ENCODE measurements around the gene CTSE. TPM values are rescaled to one million over a fixed set of nuclear protein-coding genes. Genes with fewer than 3 reads are reported as not detected.

The CTSE gene
- total RNA-seq, 1 donor from 2014 or later, result not detected

GRCh38 chr1:205973377-205974232, 50.1 kb downstream of the CTSE start:
- peaks cover 9% of the 10 kb centered on the region for H3K4me1 Mint-ChIP-seq
- no peak for DNase-seq (ENCODE audit: low spot score in 2 of 2, unreplicated experiment in 2 of 2)
- no peaks in the 10 kb centered on the region for H3K9me3 Mint-ChIP-seq
- H3K4me3 Mint-ChIP-seq, result no peak overlapping the region
- H3K27me3 Mint-ChIP-seq (ENCODE audit: low read depth), result no peaks in the 10 kb centered on the region
- H3K36me3 Mint-ChIP-seq, result no peaks in the 10 kb centered on the region
- TF ChIP-seq, protein P1, sequence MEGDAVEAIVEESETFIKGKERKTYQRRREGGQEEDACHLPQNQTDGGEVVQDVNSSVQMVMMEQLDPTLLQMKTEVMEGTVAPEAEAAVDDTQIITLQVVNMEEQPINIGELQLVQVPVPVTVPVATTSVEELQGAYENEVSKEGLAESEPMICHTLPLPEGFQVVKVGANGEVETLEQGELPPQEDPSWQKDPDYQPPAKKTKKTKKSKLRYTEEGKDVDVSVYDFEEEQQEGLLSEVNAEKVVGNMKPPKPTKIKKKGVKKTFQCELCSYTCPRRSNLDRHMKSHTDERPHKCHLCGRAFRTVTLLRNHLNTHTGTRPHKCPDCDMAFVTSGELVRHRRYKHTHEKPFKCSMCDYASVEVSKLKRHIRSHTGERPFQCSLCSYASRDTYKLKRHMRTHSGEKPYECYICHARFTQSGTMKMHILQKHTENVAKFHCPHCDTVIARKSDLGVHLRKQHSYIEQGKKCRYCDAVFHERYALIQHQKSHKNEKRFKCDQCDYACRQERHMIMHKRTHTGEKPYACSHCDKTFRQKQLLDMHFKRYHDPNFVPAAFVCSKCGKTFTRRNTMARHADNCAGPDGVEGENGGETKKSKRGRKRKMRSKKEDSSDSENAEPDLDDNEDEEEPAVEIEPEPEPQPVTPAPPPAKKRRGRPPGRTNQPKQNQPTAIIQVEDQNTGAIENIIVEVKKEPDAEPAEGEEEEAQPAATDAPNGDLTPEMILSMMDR (IDR thresholded peaks at IDR 0.05; ENCODE audit: unreplicated experiment), result no peak
- H3K27ac Mint-ChIP-seq, result no peak overlapping the region

DNA sequence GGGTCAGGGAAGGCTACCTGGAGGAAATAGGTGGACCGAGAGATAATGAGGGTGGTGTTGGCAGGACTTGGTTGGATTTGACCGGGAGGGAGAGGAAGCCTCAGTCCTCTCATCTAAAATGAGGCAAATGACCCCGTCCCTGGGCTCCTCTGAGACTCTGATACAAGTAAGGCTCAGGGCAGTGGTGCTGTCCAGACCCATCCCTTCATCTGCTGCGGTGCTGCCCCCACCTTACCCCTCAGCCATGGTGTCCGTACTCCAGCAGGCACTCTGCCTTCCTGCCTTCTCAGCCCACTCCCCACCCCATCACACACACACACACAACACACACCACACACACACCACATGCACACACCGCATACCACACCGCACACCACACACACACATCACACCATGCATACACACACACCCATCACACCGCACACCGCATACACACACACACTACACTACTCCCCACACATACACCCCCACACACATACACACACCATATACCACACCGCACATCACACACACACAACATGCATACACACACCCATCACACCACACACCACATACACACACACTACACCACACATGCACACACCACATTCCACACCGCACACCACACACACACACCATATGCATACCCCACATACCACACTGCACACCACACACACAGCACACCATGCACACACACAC, 51.1 kb downstream of the CTSE start:
- no peak for DNase-seq (ENCODE audit: low spot score in 2 of 2, unreplicated experiment in 2 of 2)
- Mint-ChIP-seq H3K9me3 (no peaks in the 10 kb centered on the region), H3K4me3 (no peak overlapping the region), H3K27me3 (ENCODE audit: low read depth) (no peaks in the 10 kb centered on the region), H3K4me1 (peaks cover 9% of the 10 kb centered on the region), H3K36me3 (no peaks in the 10 kb centered on the region), H3K27ac (no peak overlapping the region)
- TF ChIP-seq, protein P1 (IDR thresholded peaks at IDR 0.05; ENCODE audit: unreplicated experiment), result no peak

GRCh38 chr1:205972081-205972480, 51.6 kb downstream of the CTSE start:
- no peak for DNase-seq (ENCODE audit: low spot score in 2 of 2, unreplicated experiment in 2 of 2)
- Mint-ChIP-seq H3K36me3 (no peaks in the 10 kb centered on the region), H3K4me3 (no peak overlapping the region), H3K27me3 (ENCODE audit: low read depth) (no peaks in the 10 kb centered on the region), H3K9me3 (no peaks in the 10 kb centered on the region), H3K4me1 (peaks cover 7% of the 10 kb centered on the region), H3K27ac (no peak overlapping the region)
- TF ChIP-seq, protein P1 (IDR thresholded peaks at IDR 0.05; ENCODE audit: unreplicated experiment), result no peak

DNA sequence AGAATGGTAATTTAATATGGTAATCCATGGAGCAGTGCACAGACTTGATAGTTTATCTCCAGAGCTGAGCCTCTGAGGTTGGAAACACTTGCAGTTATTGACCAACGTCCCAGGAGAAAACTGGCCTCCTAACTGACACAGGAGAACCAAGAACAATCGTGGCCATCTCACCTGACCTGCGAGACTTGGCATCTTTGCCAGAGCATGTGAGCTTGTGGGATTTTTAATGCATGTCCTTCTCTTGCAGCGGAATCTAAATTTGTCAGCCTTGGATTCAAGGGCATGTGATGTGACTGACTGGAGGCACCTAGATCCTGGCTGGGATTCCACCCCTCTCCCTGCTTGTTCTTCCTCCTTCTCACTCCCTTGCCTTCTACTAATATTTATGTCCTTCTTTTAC, 52.6 kb downstream of the CTSE start:
- TF ChIP-seq, protein P1 (IDR thresholded peaks at IDR 0.05; ENCODE audit: unreplicated experiment), result no peak
- Mint-ChIP-seq H3K4me3 (no peak overlapping the region), H3K36me3 (no peaks in the 10 kb centered on the region), H3K27me3 (ENCODE audit: low read depth) (no peaks in the 10 kb centered on the region), H3K4me1 (peaks cover 2% of the 10 kb centered on the region), H3K9me3 (no peaks in the 10 kb centered on the region), H3K27ac (no peak overlapping the region)
- no peak for DNase-seq (ENCODE audit: low spot score in 2 of 2, unreplicated experiment in 2 of 2)

- H3K27me3 Mint-ChIP-seq (ENCODE audit: low read depth), result no peaks in the 10 kb centered on the region
- H3K4me3 Mint-ChIP-seq, result no peak overlapping the region
- no peak overlapping the region for H3K27ac Mint-ChIP-seq
- no peaks in the 10 kb centered on the region for H3K9me3 Mint-ChIP-seq
- H3K36me3 Mint-ChIP-seq, result no peaks in the 10 kb centered on the region
- no peak for DNase-seq (ENCODE audit: low spot score in 2 of 2, unreplicated experiment in 2 of 2)
- peaks cover 2% of the 10 kb centered on the region for H3K4me1 Mint-ChIP-seq
- TF ChIP-seq, protein P1 (IDR thresholded peaks at IDR 0.05; ENCODE audit: unreplicated experiment), result no peak
Observed at GRCh38 chr1:205970486-205970885, 53.2 kb downstream of the CTSE start.
